ENCODE data around the gene MYLIP. TPM values are rescaled to one million over a fixed set of nuclear protein-coding genes. Genes with fewer than 3 reads are reported as not detected.

Gene MYLIP
- total RNA-seq, 4 donors from 2014 or later = 33.5 to 61.8 (median 35.3) TPM

GRCh38 chr6:16124198-16125180 lies 4.4 kb upstream of the MYLIP start:
- TF ChIP-seq EP300 (IDR thresholded peaks at IDR 0.05) (no peak), POLR2AphosphoS5 (IDR thresholded peaks at IDR 0.05) (no peak), POLR2A (IDR thresholded peaks at IDR 0.05; ENCODE audit: low read depth) (no peak), CTCF (IDR thresholded peaks at IDR 0.05) (no peak)
- Histone ChIP-seq H3K9me3 (no peaks in the 10 kb centered on the region), H3K27me3 (peaks cover 0 to 5% (median 0%) of the 10 kb centered on the region in 4 donors), H3K4me1 (peaks cover 0 to 11% (median 2%) of the 10 kb centered on the region in 4 donors), H3K36me3 (no peaks in the 10 kb centered on the region), H3K4me3 (no peak overlapping the region), H3K27ac (replicated peaks in 1 of 4) (no peak overlapping the region)
- intact Hi-C loops (cut with DNase I) = no loop called here
- no peak for DNase-seq (ENCODE audit: extremely low spot score)
- WGBS = 65% methylated on average over 6 of the region's 6 CpGs

- H3K4me1 ChIP-seq = peaks cover 1 to 24% (median 13%) of the 10 kb centered on the region in 4 donors
- no peaks in the 10 kb centered on the region for H3K9me3 ChIP-seq
- TF ChIP-seq EP300 (IDR thresholded peaks at IDR 0.05) = no peak
- TF ChIP-seq POLR2AphosphoS5 (IDR thresholded peaks at IDR 0.05) = no peak
- TF ChIP-seq POLR2A (IDR thresholded peaks at IDR 0.05; ENCODE audit: low read depth) = no peak
- no peak for TF ChIP-seq CTCF (IDR thresholded peaks at IDR 0.05)
- WGBS = 91% methylated on average over 3 of the region's 3 CpGs
- no peaks in the 10 kb centered on the region for H3K36me3 ChIP-seq
- H3K4me3 ChIP-seq = no peak overlapping the region
- no peak overlapping the region for H3K27ac ChIP-seq (replicated peaks in 1 of 4)
- DNase-seq (ENCODE audit: extremely low spot score) = no peak
- intact Hi-C loops (cut with DNase I) = no loop called here
- H3K27me3 ChIP-seq = peaks cover 0 to 5% (median 0%) of the 10 kb centered on the region in 4 donors
Measured at GRCh38 chr6:16126056-16126455, 2.8 kb upstream of the MYLIP start.

GRCh38 chr6:16126861-16127260 lies 2.0 kb upstream of the MYLIP start:
- Histone ChIP-seq H3K27ac (replicated peaks in 1 of 4) (no peak overlapping the region), H3K27me3 (peaks cover 0 to 5% (median 0%) of the 10 kb centered on the region in 4 donors), H3K4me1 (peaks cover 9 to 32% (median 21%) of the 10 kb centered on the region in 4 donors), H3K36me3 (no peaks in the 10 kb centered on the region), H3K9me3 (no peaks in the 10 kb centered on the region), H3K4me3 (no peak overlapping the region)
- DNase-seq (ENCODE audit: extremely low spot score) = no peak
- 90% methylated on average over 5 of the region's 5 CpGs for WGBS
- TF ChIP-seq CTCF (IDR thresholded peaks at IDR 0.05) = no peak
- TF ChIP-seq POLR2A (IDR thresholded peaks at IDR 0.05; ENCODE audit: low read depth) = no peak
- TF ChIP-seq EP300 (IDR thresholded peaks at IDR 0.05) = no peak
- TF ChIP-seq POLR2AphosphoS5 (IDR thresholded peaks at IDR 0.05) = no peak
- intact Hi-C loops (cut with DNase I) = no loop called here

- intact Hi-C loops (cut with DNase I) = no loop called here
- TF ChIP-seq POLR2A (IDR thresholded peaks at IDR 0.05; ENCODE audit: low read depth) (no peak), EP300 (IDR thresholded peaks at IDR 0.05) (no peak), CTCF (IDR thresholded peaks at IDR 0.05) (no peak), POLR2AphosphoS5 (IDR thresholded peaks at IDR 0.05) (no peak)
- no peak overlapping the region for H3K27ac ChIP-seq (replicated peaks in 1 of 4)
- WGBS = 93% methylated on average over 12 of the region's 12 CpGs
- H3K9me3 ChIP-seq = no peaks in the 10 kb centered on the region
- peaks cover 0 to 5% (median 0%) of the 10 kb centered on the region in 4 donors for H3K27me3 ChIP-seq
- DNase-seq (ENCODE audit: extremely low spot score) = no peak
- no peak overlapping the region for H3K4me3 ChIP-seq
- H3K4me1 ChIP-seq = peaks cover 14 to 38% (median 28%) of the 10 kb centered on the region in 4 donors
- H3K36me3 ChIP-seq = no peaks in the 10 kb centered on the region
Measured at GRCh38 chr6:16127471-16127870, 1.4 kb upstream of the MYLIP start.
